ENCODE data around the gene POLDIP2.

DNA sequence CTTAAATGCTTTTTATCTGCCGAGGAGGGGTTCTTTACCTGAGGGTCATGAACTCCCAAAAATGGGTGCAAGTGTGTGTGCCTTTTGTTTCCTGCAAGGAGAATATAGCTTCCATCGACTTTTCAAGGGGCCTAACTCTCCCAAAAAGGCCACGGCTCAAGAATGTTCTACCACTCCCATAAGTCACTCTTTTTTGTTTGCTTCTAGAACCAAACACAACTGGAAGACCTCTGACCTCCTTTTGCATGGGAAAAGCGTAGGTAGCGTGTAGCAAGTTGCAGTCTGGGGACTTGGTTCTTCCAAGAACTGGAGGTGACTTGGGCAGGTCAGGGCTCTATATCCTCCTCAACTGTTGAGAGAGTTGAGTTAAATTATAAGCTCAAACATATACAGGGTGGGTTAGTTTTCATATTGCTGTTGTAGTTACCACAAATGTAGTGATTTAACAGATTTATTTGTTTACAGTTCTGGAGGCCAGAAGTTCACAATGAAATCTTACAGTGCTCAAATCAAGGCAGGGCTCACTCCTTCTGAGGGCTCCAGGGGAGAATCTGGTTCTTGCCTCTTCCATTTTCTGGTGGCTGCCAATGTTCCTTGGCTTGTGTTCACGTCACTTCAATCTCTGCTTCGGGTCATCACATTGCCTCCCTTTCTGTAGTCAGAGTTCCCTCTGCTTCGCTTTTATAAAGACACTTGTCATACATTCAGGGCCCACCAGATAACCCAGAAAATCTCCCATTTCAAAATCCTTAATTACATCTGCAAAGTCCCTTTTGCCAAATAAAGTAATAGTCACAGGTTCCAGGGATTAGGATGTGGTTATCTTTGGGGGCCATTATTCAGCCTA lies 36.9 kb downstream of the POLDIP2 start:
- TF ChIP-seq CTCF (conservative IDR thresholded peaks at IDR 0.05; ENCODE audit: low read length) (no peak), EZH2phosphoT487 (IDR thresholded peaks at IDR 0.05; ENCODE audit: borderline replicate concordance) (no peak)
